GM21390 (cell line): ENCODE data around the gene ZNF561.
"Not testable (repeated sequence)": the region's sequence is repeated elsewhere in the genome, so short reads cannot be mapped to it uniquely, and the experiment has no call there.

Source experiments
- ATAC-seq: cut with Tn5 transposase; IDR thresholded peaks from one replicate; pipeline ENCODE4 v1.9.1; 2021; ENCODE audit not compliant: unreplicated experiment

The ZNF561 gene

DNA sequence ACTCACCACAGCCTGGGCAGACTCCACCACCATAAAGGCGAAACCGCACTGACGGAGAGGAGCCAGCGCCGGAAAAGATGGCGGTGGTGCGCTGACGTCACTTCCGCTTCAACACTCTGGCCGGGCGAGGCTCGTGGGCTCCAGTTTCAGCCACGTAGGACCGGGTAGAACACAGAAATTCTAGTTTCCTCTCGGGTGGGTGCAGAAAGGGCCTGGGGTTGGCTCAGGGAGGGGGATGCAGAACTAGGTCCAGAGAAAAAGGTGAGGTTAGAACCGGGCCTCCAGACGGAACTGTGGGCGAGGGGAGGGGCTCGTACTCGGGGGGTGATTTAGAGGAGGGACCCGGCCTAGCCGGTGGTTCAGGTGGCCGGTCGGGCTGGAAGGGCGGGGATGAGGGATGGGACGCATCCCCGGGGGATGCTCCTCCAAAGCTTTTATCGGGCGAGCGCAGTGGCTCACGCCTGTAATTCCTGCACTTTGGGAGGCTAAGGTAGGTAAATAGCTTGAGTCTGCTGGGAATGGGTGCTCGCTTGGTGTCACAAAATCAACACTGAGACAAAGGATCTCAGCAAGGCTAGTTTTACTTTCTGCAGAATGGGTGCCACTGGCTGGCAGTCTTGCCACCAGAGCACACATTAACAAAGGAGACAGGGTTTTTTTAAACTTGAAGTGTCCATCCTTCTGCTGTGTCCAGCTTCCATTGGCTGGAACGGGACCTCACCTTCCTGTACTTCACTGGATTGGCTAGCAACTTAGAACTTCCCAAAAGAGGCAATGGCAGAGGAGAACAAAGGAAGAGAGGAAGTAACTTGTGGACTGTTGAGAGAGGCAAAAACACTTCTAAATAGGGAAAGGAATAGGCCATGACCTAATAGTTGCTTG, at the start of gene ZNF561:
Gene ZNF561 (minus strand): TSS at position 77 of the 882 bp plus-strand sequence. CDS start 1,776 bp downstream, outside the sequence.
- ATAC-seq: peak; percentile 78

DNA sequence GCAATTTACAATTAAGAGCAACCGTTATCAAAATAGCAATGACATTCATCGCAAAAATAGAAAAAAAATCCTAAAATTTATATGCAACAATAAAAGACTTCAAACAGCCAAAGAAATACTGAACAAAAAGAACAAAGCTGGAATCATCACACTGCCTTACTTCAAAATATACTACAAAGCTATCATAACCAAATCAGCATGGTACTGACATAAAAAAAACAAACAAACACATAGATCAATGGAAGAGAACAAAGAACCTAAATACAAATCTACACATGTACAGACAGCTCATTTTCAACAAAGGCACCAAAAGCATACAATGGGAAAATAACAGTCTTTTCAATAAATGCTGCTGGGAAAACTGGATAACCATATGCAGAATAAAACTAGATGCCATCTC, 47.5 kb upstream of the ZNF561 start:
- no peak for ATAC-seq

DNA sequence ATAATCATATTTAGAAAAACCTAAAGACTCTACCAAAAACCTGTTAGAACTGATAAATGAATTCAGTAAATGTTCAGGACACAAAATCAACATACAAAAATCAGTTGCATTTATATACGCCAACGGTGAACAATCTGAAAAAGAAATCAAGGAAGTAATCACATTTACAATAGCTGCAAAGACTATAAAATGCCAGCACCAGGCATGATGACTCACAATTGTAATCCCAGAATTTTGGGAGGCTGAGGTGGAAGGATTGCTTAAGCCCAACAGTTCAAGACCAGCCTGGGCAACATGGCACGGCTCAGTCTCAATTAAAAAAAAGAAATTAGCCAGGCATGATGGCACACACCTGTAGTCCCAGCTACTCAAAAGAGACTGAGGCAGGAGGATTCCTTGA, 46.9 kb upstream of the ZNF561 start:
- ATAC-seq: no peak

DNA sequence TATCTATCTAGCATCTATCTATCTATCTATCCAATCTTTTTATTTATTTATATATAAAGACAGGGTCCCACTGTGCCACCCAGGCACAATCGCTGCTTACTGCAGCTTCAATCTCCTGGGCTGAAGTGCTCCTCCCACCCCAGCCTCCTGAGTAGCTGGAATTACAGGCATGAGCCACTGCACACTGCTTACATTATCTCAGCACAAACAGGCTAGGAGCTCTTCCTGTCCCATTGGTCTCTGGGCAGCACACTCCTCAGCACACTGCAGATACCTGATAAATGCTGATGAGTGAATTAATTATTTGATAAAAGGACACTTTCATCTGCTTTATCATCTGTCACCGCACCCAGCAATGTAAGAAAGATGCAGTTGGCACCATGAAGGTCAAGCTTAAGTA, 37.7 kb upstream of the ZNF561 start:
- ATAC-seq: no peak

DNA sequence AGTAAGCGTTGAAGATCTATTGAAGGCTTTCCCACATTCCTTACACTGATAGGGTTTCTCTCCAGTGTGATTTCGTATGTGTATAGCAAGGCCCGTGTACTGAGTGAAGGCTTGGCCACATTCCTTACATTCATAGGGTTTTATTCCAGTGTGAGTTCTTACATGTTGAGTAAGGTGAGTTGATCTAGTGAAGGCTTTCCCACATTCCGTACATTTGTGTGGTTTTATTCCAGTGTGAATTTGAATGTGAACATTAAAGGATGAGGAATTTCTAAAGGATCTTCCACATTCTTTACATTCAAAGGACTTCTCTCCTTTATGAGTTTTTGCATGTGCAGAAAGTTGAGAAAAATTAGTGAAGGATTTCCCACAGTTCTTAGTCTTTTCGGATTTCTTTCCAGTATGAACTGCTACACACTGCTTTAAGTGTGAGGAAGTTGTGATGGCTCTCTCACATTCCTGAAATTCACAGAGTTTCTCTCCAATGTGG, 32.1 kb upstream of the ZNF561 start:
- ATAC-seq: not testable (repeated sequence)

- ATAC-seq: not testable (repeated sequence)
These were observed 30.4 kb upstream of the ZNF561 start for GRCh38 chr19:9651464-9651863.

GRCh38 chr19:9650345-9650744, 29.3 kb upstream of the ZNF561 start:
- no peak for ATAC-seq

- no peak for ATAC-seq
These were observed 24.4 kb upstream of the ZNF561 start for GRCh38 chr19:9645472-9645871.

- no peak for ATAC-seq
These were observed 23.4 kb upstream of the ZNF561 start for GRCh38 chr19:9644472-9644871.

GRCh38 chr19:9641810-9642209, 20.8 kb upstream of the ZNF561 start:
- ATAC-seq: no peak

- ATAC-seq: no peak
These were observed 19.9 kb upstream of the ZNF561 start for GRCh38 chr19:9640956-9641355.

DNA sequence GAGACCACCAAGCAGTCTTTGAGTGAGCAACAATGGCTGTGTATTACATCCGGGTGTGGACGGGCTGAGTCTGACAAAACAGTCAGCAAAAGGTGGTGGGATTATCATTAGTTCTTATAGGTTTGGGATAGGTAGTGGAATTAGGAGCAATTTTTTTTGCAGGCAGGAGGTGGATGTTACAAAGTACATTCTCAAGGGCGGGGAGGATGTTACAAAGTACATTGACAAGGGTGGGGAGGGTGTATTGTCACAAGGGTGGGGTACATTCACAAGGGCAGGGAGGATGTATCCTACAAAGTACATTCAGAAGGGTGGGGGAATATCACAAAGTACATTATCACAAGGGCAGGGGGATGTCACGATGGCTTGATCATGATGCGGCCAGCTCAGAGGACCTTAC, 15.0 kb upstream of the ZNF561 start:
- ATAC-seq: no peak

DNA sequence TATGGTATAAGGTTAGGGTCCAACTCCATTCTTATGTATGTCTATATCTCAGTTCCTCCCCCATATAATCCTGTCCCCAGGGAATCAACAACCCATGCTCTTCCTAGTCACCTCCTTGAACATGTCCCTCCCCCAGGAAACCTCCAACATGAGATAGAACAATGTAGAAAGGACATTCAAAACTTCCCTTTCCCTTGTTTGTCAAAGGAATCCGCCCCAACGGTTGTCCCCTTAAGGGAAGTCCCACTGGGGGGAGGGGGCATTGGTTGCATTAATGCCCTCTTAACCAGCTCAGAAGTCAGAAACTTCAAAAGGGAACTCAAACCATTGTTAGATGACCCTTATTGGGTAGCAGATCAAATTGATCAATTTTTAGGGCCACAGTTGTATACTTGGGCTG, 6.8 kb upstream of the ZNF561 start:
- ATAC-seq: no peak

DNA sequence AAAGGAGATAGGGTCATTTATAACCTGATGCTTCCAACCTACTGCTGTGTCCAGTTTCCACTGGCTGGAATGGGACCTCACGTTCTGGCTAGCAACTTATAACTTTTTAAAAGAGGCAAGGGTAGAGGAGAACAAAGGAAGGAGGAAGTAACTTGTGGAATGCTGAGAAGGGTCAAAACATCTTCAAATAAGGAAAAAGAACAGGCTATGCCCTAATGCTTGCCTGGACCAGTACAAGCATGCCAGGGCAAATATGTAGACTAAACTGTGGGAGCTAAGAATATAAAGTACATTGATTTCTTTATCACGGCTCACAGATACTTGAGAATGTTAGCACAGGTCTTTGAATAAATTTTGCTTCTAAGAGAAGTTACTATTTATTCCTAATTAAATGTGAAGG, 1.5 kb upstream of the ZNF561 start:
- ATAC-seq: no peak

- ATAC-seq: no peak
These were observed 233 bp downstream of the ZNF561 start for GRCh38 chr19:9620842-9621155.

- no peak for ATAC-seq
These were observed 5.2 kb downstream of the ZNF561 start for GRCh38 chr19:9615844-9616243.

GRCh38 chr19:9610484-9611113, 10.4 kb downstream of the ZNF561 start:
- no peak for ATAC-seq

DNA sequence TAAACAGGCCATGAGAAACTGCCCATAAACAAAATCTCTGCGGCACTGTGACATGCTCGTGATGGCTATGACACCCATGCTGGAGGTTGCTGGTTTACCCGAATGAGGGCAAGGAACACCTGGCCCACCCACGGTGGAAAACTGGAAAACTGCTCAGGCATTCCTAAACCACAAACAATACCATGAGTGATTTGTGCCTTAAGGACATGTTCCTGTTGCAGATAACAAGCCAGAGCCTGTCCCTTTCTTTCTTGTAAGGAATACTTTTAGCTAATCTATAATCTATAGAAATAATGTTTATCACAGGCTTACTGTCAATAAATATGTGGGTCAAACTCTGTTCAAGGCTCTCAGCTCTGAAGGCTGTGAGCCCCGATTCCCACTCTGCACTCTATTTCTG, 12.1 kb downstream of the ZNF561 start:
- no peak for ATAC-seq

- no peak for ATAC-seq
These were observed 24.0 kb downstream of the ZNF561 start for GRCh38 chr19:9597027-9597426.

- ATAC-seq: no peak
These were observed 34.3 kb downstream of the ZNF561 start for GRCh38 chr19:9586764-9587163.

GRCh38 chr19:9584073-9584833, 36.8 kb downstream of the ZNF561 start, which contains the start of gene ZNF121:
TSS of gene ZNF121 (minus strand) at chr19:9584504. CDS start at chr19:9568097, 16,407 bp downstream.
- peak; percentile 73 for ATAC-seq
